ENCODE data around the gene JOSD1. TPM values are rescaled to one million over a fixed set of nuclear protein-coding genes. Genes with fewer than 3 reads are reported as not detected.

JOSD1 gene
- total and polyA plus RNA-seq, 2 donors (not counting 3 experiments of a cell fraction or from before 2014, with no cell fraction given), result 61.7 to 73.1 TPM

GRCh38 chr22:38720350-38720749, 19.6 kb upstream of the JOSD1 start:
- ChIA-PET POLR2A (interaction anchor here (0.6 kb wide), 1 partner anchor 15 kb away, joined by 3 read pairs; the partner anchor contains the start of gene GTPBP1), CTCF (interaction anchor here (0.8 to 1.1 kb wide), 3 partner anchors 13 to 48 kb away, joined by 3 read pairs; no protein-coding TSS in a partner anchor)
- no TSS peak for BruUV-seq (replicated peaks)
- peaks cover 0 to 23% of the 10 kb centered on the region in 2 experiments for H3K36me3 ChIP-seq (ENCODE audit: control insufficient read depth in 2 of 2, extremely low read depth in 1 of 2, insufficient read depth in 2 of 2, low read length in 2 of 2)
- dilution Hi-C loops (cut with MboI; ENCODE audit: extremely low pct_ligation_motif_present, low sequenced_read_pairs) (no loop called here), intact Hi-C loops (cut with micrococcal nuclease) (no loop called here)
- H3K27me3 ChIP-seq (ENCODE audit: control insufficient read depth in 2 of 2, insufficient read depth in 2 of 2, low read length in 2 of 2), result no peaks in the 10 kb centered on the region
- peaks cover 10% of the 10 kb centered on the region for H3K4me1 ChIP-seq (ENCODE audit: control insufficient read depth, extremely low read depth, insufficient read depth, low read length)
- H3K9me1 ChIP-seq (replicated peaks; ENCODE audit: control insufficient read depth, extremely low read depth, insufficient read depth, low read length), result no peaks in the 10 kb centered on the region
- H3K9me3 ChIP-seq (replicated peaks; ENCODE audit: control insufficient read depth, insufficient read depth, low read length), result no peaks in the 10 kb centered on the region
- H3K4me2 ChIP-seq (ENCODE audit: insufficient read depth, low read length), result no peak overlapping the region
- no peak overlapping the region for H2AFZ ChIP-seq (ENCODE audit: low read depth, low read length)
- no peaks in the 10 kb centered on the region for H4K20me1 ChIP-seq (replicated peaks; ENCODE audit: control insufficient read depth, extremely low read depth, insufficient read depth, low read length)
- H3K4me3 ChIP-seq (replicated peaks in 1 of 3; ENCODE audit: insufficient read depth in 1 of 3, low read depth in 1 of 3, low read length in 3 of 3), result no peak overlapping the region
- FAIRE-seq (no peak), DNase-seq (ENCODE audit: low read depth, low spot score) (no peak)
- H3K9ac ChIP-seq (replicated peaks; ENCODE audit: extremely low read depth, insufficient read depth, low read length), result no peak overlapping the region
- peaks cover 7% of the 10 kb centered on the region for H3K79me2 ChIP-seq (ENCODE audit: control insufficient read depth, insufficient read depth, low read length)
- no peak for TF ChIP-seq POLR2A (IDR thresholded peaks at IDR 0.05; ENCODE audit: low read depth, low read length)
- no peak for TF ChIP-seq CTCF (IDR thresholded peaks at IDR 0.05; ENCODE audit: extremely low read depth in 1 of 2, insufficient read depth in 1 of 2, low read depth in 1 of 2, low read length in 2 of 2)
- TF ChIP-seq MYC (IDR thresholded peaks at IDR 0.05; ENCODE audit: low read depth, low read length), result no peak
- no peak for TF ChIP-seq EZH2 (IDR thresholded peaks at IDR 0.05; ENCODE audit: borderline replicate concordance, low read depth, low read length, severe bottlenecking)
- TF ChIP-seq POLR2AphosphoS5 (IDR thresholded peaks at IDR 0.05; ENCODE audit: insufficient read depth, low read depth, low read length), result no peak
- no peak for TF ChIP-seq FOS (IDR thresholded peaks at IDR 0.05; ENCODE audit: borderline replicate concordance, insufficient read depth, low read length)
- no peak for TF ChIP-seq MAX (IDR thresholded peaks at IDR 0.05; ENCODE audit: insufficient read depth, insufficient read length)
- no peak for TF ChIP-seq JUN (IDR thresholded peaks at IDR 0.05; ENCODE audit: borderline replicate concordance, insufficient read depth, insufficient read length, low read depth)
- no peak for TF ChIP-seq GATA2 (IDR thresholded peaks at IDR 0.05; ENCODE audit: insufficient read depth, insufficient read length, low read depth, low read length)
- H3K27ac ChIP-seq (ENCODE audit: insufficient read depth, low read depth, low read length), result no peak overlapping the region
